Stimulated activated effector memory CD8-positive, alpha-beta T cell treated with anti-CD3 and anti-CD28 coated beads, Interleukin-12 subunit alpha, Interleukin-12 subunit beta, amount 100 ng/mL, for 72 hours (primary cell): Measurements from ENCODE around the gene SSX2IP.
"Not testable (repeated sequence)": the region's sequence is repeated elsewhere in the genome, so short reads cannot be mapped to it uniquely, and the experiment has no call there.

Source experiments
- ATAC-seq: fragments of 150-1000 bp; cut with Tn5 transposase; 2 replicates; pipeline ENCODE4 v1.10.0; 2021
- DNase-seq, 2 donors: peaks; one replicate each; pipeline ENCODE4 v3.0.0; 2021 to 2022; ENCODE audit warnings: low spot score in 2 of 2
- H3K27ac Mint-ChIP-seq: one replicate; pipeline ENCODE4 v1.8.0; 2022; ENCODE audit warnings: mild to moderate bottlenecking, mixed read lengths
- H3K36me3 Mint-ChIP-seq: one replicate; pipeline ENCODE4 v1.8.0; 2022; ENCODE audit warnings: mild to moderate bottlenecking, mixed read lengths
- H3K4me1 Mint-ChIP-seq: one replicate; pipeline ENCODE4 v1.8.0; 2022; ENCODE audit warnings: mixed read lengths
- H3K4me3 Mint-ChIP-seq: one replicate; pipeline ENCODE4 v1.8.0; 2022; ENCODE audit warnings: mild to moderate bottlenecking, mixed read lengths
- H3K9me3 Mint-ChIP-seq: one replicate; pipeline ENCODE4 v1.8.0; 2022; ENCODE audit warnings: mixed read lengths

The SSX2IP gene

DNA sequence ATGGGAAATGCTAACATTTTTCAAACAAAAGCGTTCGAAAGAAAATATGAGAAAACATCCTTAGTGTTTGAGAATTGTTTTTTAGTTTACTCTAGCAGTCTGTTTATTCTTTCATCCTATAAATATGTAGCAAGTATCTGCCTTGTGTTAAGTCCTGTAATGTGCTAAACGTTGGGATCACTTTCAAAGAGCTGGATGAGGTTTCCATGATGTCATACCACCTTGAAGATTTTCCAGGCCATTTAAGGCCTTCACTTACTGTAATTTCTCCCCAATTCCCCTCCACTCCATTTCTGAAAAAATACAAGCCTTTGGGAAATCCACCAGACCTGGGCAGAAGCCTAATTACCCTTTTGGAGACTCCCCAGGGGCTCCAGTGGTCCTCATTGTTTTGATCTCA is 91.8 kb downstream of the SSX2IP start:
- Mint-ChIP-seq H3K27ac (peak overlapping the region; percentile 76), H3K4me3 (peak overlapping the region; percentile 47), H3K9me3 (no peaks in the 10 kb centered on the region), H3K36me3 (no peaks in the 10 kb centered on the region), H3K4me1 (peaks cover 21% of the 10 kb centered on the region)
- no peak for ATAC-seq
- DNase-seq = no peak

DNA sequence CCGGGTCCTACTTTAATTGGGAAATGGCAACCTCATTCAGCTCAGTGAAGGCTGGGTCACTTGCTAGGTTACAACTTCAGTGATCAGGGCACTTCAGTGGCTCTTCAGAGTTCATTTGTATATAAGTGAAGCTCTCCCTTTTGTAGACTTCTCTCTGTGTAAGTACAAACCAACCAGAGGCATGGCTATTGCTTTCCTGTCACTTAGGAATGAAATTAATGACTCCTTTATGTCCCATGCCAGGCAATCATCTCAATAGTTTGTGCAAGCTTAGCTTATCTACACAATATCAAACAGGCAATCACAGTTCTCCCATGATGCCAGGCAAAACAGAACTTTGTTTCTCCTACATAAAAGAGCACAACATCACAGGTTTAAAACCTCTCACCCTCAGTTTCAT is 93.2 kb downstream of the SSX2IP start:
- no peaks in the 10 kb centered on the region for H3K9me3 Mint-ChIP-seq
- DNase-seq (peak in 1 of 2 donors; percentile 10), ATAC-seq (no peak)
- peaks cover 21% of the 10 kb centered on the region for H3K4me1 Mint-ChIP-seq
- no peak overlapping the region for H3K27ac Mint-ChIP-seq
- H3K36me3 Mint-ChIP-seq = no peaks in the 10 kb centered on the region
- H3K4me3 Mint-ChIP-seq = no peak overlapping the region

DNA sequence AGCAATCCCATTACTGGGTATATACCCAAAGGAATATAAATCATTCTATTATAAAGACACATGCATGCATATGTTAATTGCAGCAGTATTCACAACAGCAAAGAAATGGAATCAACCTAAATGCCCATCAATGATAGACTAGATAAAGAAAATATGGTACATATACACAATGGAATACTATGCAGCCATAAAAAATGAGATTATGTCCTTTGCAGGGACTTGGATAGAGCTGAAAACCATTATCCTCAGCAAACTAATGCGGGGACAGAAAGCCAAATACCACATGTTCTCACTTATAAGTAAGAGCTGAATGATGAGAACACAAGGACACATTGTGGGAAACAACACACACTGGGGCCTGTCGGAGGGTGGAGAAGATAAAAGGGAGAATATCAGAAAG is 95.3 kb downstream of the SSX2IP start:
- H3K9me3 Mint-ChIP-seq, H3K4me3 Mint-ChIP-seq, H3K27ac Mint-ChIP-seq, ATAC-seq, H3K36me3 Mint-ChIP-seq: not testable (repeated sequence)
- peak in 1 of 2 donors; percentile 7 for DNase-seq
- H3K4me1 Mint-ChIP-seq = peaks cover 16% of the 10 kb centered on the region
